Measurements from ENCODE around the gene CHRNA3. TPM values are rescaled to one million over a fixed set of nuclear protein-coding genes. Genes with fewer than 3 reads are reported as not detected.

The CHRNA3 gene
- total RNA-seq, 2 donors from 2014 or later, result 0.23 to 0.97 TPM

DNA sequence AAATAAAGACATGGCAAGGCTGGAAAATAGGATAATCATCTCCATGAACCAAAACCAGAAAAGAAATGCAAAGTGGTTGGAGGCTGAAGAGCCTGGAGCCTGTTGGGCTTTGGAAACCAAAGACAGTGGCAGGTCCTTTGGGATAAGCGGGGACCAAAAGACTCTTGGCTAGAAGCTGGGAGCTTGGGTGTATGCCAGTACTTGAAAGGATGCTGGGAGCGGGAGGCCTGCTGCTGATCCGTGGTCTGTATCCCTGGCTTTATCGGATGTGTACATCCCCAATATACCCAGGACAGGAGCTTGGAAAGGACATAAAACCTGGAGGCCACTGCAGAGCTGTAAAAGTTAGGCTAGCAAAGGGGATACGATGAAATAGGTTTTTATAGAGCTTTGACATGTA lies 21.5 kb upstream of the CHRNA3 start:
- 74% methylated on average over 5 of the region's 5 CpGs for WGBS

DNA sequence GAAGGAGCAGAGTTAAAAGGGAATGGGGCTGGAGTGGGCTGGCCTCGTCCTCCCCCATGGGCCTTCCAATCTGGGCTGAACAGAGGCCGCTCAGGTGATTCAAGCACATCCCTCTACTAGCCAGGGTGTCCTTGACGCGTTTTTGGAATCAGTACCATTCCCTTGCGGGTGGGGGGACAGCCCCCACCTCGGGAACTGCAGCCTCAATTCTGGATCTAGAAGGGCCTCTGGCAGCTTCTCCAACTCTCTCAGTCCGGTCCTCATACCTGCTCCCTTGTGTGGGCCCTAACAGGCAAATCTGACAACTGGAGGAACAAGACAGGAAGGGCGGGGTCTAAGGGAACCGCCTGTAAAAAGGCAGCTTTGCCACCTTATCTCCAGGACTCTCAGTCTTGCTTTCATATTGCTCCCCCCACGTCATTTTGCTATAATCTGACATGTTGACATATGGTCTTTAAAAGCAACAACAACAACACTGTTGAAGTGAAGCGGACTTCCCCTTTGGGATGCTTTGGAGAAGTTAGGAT lies 21.0 kb upstream of the CHRNA3 start:
- WGBS, result 80% methylated on average over 11 of the region's 11 CpGs
- intact Hi-C loops (cut with DNase I), result no loop called here
- H3K4me3 ChIP-seq, result no peak overlapping the region

More for the DNA sequence above, 21.5 kb upstream of the CHRNA3 start:
- H3K9me3 ChIP-seq, result no peaks in the 10 kb centered on the region
- H3K36me3 ChIP-seq, result no peaks in the 10 kb centered on the region
- no peak overlapping the region for H3K27ac ChIP-seq
- intact Hi-C loops (cut with DNase I), result no loop called here
- H3K27me3 ChIP-seq (replicated peaks; ENCODE audit: insufficient read depth), result no peaks in the 10 kb centered on the region
- TF ChIP-seq POLR2AphosphoS5 (IDR thresholded peaks at IDR 0.05) (no peak), POLR2A (IDR thresholded peaks at IDR 0.05) (no peak)
- TF ChIP-seq, protein P1, sequence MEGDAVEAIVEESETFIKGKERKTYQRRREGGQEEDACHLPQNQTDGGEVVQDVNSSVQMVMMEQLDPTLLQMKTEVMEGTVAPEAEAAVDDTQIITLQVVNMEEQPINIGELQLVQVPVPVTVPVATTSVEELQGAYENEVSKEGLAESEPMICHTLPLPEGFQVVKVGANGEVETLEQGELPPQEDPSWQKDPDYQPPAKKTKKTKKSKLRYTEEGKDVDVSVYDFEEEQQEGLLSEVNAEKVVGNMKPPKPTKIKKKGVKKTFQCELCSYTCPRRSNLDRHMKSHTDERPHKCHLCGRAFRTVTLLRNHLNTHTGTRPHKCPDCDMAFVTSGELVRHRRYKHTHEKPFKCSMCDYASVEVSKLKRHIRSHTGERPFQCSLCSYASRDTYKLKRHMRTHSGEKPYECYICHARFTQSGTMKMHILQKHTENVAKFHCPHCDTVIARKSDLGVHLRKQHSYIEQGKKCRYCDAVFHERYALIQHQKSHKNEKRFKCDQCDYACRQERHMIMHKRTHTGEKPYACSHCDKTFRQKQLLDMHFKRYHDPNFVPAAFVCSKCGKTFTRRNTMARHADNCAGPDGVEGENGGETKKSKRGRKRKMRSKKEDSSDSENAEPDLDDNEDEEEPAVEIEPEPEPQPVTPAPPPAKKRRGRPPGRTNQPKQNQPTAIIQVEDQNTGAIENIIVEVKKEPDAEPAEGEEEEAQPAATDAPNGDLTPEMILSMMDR (IDR thresholded peaks at IDR 0.05), result no peak
- no peak for DNase-seq (ENCODE audit: low spot score)
- no peaks in the 10 kb centered on the region for H3K4me1 ChIP-seq (replicated peaks)
- H3K4me3 ChIP-seq, result no peak overlapping the region

GRCh38 chr15:78641102-78641748 lies 20.4 kb upstream of the CHRNA3 start, which contains the start of gene CHRNB4:
TSS of gene CHRNB4 (minus strand) at chr15:78641210. CDS start at chr15:78641133, 77 bp downstream.
- Histone ChIP-seq H3K4me3 (peak within 1 kb of the TSS; percentile 28 to 30), H3K27ac (no peak within 1 kb of the TSS), H3K4me1 (replicated peaks) (no peaks in the 10 kb centered on the region), H3K9me3 (no peaks in the 10 kb centered on the region), H3K36me3 (no peaks in the 10 kb centered on the region), H3K27me3 (replicated peaks; ENCODE audit: insufficient read depth) (no peaks in the 10 kb centered on the region)
- intact Hi-C loops (cut with DNase I), result no loop called here
- DNase-seq (ENCODE audit: low spot score), result no peak
- TF ChIP-seq, protein P1 (IDR thresholded peaks at IDR 0.05), result no peak
- TF ChIP-seq POLR2A (IDR thresholded peaks at IDR 0.05) (no peak), POLR2AphosphoS5 (IDR thresholded peaks at IDR 0.05) (no peak)
- WGBS, result 16% methylated on average over 35 of the region's 47 CpGs

More for the DNA sequence above, 21.0 kb upstream of the CHRNA3 start:
- DNase-seq (ENCODE audit: low spot score), result no peak
- Histone ChIP-seq H3K27me3 (replicated peaks; ENCODE audit: insufficient read depth) (no peaks in the 10 kb centered on the region), H3K4me1 (replicated peaks) (no peaks in the 10 kb centered on the region), H3K36me3 (no peaks in the 10 kb centered on the region), H3K27ac (no peak overlapping the region), H3K9me3 (no peaks in the 10 kb centered on the region)
- TF ChIP-seq, protein P1 (IDR thresholded peaks at IDR 0.05), result no peak
- no peak for TF ChIP-seq POLR2A (IDR thresholded peaks at IDR 0.05)
- TF ChIP-seq POLR2AphosphoS5 (IDR thresholded peaks at IDR 0.05), result no peak

- H3K27me3 ChIP-seq (replicated peaks; ENCODE audit: insufficient read depth), result no peaks in the 10 kb centered on the region
These were observed 19.8 kb upstream of the CHRNA3 start for GRCh38 chr15:78640527-78641101.

More at GRCh38 chr15:78640527-78641101, 19.8 kb upstream of the CHRNA3 start:
- H3K27ac ChIP-seq, result no peak overlapping the region
- peak overlapping the region; percentile 28 to 30 for H3K4me3 ChIP-seq
- 16% methylated on average over 25 of the region's 32 CpGs for WGBS
- intact Hi-C loops (cut with DNase I), result no loop called here
- DNase-seq (ENCODE audit: low spot score), result no peak
- no peaks in the 10 kb centered on the region for H3K4me1 ChIP-seq (replicated peaks)
- H3K9me3 ChIP-seq, result no peaks in the 10 kb centered on the region
- no peaks in the 10 kb centered on the region for H3K36me3 ChIP-seq
- TF ChIP-seq POLR2A (IDR thresholded peaks at IDR 0.05) (no peak), POLR2AphosphoS5 (IDR thresholded peaks at IDR 0.05) (no peak)
- TF ChIP-seq, protein P1 (IDR thresholded peaks at IDR 0.05), result no peak

All from prostate gland (tissue), 2 donors.